HG03280 (cell line): ENCODE data around the gene SCAMP5.

Experiments
- ATAC-seq: cut with Tn5 transposase; IDR thresholded peaks from one replicate; pipeline ENCODE4 v1.9.1; 2021; ENCODE audit warnings: mild to moderate bottlenecking, moderate library complexity; ENCODE audit not compliant: unreplicated experiment

Gene SCAMP5

DNA sequence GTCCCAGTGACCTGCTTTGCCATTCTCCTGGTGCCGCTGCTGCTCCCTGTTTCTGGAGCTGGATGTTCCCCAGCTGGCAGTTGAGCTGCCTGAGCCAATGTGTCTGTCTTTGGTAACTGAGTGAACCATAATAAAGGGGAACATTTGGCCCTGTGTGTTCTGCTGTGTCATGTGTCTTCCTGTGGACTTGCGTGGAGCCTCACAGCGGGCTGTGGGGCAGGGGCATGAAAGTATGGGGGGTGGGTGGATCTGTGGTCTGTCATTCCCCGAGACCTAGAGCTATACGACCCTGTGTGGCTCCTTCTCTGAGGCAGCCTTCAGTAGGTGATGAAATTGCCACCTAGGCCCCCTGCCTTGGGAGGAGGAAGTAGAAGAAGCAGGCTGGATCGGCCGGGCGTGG, 26.0 kb downstream of the SCAMP5 start:
- no peak for ATAC-seq

DNA sequence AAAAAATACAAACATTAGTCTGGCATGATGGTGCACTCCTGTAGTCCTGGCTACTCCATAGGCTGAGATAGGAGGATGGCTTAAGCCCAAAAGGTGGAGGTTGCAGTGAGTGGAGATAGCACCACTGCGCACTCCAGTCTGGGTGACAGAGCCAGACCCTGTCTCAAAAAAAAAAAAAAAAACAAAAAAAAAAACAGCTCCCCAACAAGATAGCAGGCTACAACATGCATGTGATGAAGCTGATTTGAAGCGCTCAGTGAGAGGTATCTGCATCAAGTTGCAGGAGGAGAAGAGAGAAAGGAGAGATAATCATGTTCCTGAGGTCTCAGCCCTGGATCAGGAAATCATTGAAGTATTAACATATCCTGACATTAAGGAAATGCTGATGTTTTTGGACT, 27.4 kb downstream of the SCAMP5 start:
- ATAC-seq: no peak

GRCh38 chr15:75023181-75023871, 28.0 kb downstream of the SCAMP5 start, which contains the start of gene PPCDC:
PPCDC (plus strand) TSS chr15:75023590; CDS start chr15:75028319, 4,729 bp downstream.
- peak; percentile 97 for ATAC-seq

- ATAC-seq: no peak
Observed at GRCh38 chr15:75023872-75024636, 28.7 kb downstream of the SCAMP5 start.

GRCh38 chr15:75025107-75025506, 29.7 kb downstream of the SCAMP5 start:
- ATAC-seq: no peak

- ATAC-seq: no peak
Observed at GRCh38 chr15:75025548-75026260, 30.3 kb downstream of the SCAMP5 start.

DNA sequence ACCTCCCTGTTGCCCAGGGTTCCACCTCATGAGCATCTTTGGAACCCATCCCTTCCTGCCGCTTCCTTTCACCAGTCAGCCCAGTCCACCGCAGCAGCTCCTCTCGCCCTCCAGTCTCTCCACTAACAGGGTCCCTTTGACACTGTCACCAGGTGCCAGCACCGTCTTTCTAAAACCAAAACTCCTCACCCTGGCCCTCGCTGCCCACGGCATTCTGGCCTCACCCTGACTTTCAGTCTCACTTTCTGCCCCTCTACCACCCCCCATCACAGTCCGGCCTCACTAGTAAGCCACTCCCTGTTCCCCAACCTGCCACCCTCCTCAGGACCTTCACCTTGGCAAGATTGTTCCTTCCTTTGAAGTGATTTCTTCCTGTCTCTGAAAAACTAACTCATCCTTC, 32.2 kb downstream of the SCAMP5 start:
- no peak for ATAC-seq

DNA sequence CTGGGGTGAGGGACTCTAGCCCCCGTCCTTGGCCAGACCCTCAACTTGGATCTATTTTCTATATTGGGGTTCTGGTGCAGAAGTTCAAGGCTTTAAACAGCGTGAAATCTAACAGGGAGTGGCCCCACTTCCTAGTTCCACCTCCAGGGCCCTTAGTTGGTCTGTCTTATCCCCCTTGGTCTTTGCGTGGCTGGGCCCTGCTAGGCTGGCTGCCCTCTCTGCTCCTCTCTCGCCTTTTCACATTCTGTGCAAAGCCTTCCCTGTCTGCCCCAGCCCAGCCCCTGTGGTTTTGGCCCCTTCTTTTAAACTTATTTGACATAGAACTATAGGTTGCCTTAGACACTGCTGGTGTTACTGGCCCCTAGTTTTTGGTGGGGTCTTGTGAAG, 33.6 kb downstream of the SCAMP5 start:
- no peak for ATAC-seq

GRCh38 chr15:75029378-75030022, 34.1 kb downstream of the SCAMP5 start:
- peak; percentile 60 for ATAC-seq

GRCh38 chr15:75030023-75030413, 34.7 kb downstream of the SCAMP5 start:
- ATAC-seq: no peak

DNA sequence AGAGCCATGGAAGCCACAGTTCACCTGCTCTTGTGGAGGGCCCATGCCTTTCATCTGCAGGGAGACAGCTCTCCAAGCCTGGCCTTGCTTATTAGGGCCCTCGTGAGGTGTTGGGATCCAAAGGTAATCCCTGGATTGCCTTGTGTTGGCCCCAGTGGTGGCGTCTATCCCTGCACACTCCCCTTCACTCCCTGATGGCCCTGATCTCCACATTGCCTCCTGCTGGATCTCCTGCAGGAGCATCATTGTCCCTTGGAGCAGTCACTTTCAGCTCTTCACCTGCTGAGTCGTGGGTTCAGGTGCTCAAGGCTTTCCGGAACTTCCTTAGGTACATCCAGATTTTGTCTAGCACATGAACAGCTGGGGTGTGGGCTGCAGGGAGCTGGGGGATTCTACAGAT, 35.1 kb downstream of the SCAMP5 start:
- no peak for ATAC-seq

DNA sequence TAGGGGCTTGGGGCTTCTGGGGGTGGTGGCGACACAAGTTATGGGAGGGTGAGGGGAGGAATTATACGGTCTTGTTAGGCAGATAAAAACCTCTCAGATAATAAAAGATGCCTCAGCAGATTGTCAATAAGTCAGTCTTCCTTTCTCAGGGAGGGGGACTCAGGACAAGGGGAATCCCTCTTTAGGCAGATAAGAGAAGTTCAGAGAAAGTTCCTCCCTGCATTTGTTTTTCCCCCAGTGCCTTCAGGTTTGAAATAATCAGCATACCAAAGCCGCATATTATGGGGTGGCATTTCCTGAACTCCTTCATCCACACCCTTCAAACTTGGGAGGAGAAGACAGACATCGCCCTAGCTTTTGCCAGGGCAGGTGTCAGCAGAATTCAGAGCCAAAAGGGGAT, 36.5 kb downstream of the SCAMP5 start:
- no peak for ATAC-seq

DNA sequence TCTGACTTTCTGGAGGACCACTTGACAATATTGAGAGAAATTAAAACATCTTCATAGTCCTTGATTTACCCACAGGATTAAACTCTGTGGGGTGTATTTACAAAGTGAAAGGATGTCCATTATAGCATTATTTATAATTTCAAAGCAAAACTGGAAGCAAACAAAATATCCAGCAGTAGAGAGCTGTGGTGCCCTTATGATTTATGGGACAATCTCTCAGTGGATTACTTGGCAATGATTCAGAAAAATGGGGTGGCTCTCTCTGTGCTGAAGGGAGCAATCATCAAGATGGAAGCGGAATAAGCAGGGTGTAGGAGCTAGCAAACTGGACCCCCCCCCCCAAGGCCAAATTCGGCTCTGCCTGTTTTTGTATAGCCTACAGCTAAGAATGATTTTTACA, 37.0 kb downstream of the SCAMP5 start:
- no peak for ATAC-seq

DNA sequence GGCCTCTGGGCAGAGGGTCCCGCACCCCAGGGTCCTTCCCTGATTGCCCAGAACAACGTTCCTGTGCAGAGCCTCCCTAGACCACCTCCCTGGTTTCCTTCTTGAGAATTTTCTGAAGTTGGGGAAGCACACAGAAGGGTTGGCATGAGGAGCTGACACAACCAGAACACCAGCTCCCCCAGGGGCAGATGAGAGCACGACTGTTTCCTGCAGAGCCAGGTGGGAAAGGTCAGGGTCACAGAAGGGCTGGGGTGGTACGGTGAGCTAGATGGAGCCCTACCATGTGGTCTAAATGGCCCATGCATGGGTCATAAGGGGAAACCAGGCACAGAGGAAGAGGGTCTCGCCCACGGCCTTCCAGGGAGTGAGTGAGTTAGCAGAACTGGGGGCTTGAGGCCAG, 38.4 kb downstream of the SCAMP5 start:
- no peak for ATAC-seq

DNA sequence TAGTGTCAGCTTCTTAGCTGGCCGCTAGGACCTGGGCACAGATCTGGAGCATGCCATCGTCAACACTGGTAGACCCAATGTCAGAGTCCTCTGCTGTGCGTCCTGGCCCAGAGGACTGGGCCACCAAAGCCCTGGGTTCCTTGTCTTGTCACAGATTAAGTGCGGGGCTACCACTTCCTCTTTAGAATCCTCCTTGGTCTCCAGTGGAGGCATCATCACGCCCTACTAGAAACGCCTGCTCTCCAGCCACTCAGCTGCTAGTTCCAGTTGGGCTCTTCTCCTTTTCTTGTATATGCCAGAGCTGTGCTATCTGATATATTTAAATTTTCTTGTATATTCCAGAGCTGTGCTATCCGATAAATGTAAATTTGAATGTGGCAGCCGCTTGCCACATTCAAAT, 39.3 kb downstream of the SCAMP5 start:
- ATAC-seq: no peak

GRCh38 chr15:75036212-75036616, 40.9 kb downstream of the SCAMP5 start:
- ATAC-seq: no peak

DNA sequence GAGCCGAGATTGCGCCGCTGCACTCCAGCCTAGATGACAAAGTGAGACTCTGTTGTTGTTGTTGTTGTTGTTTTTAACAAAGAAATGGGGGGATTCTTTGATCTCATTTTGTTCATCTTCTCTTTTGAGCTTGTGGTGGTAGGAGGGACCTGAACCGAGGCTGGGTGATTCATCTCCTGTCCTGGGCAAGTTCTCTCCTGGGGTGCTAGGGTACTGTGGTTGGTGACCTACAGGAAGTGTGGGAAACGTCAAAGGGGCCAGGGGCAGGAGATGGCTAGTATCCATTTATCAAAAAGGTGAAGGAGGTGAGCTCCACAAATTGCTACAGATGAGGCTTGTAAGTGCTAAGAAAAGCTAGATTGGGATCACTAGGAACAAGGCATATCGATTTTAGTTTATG, 42.3 kb downstream of the SCAMP5 start:
- no peak for ATAC-seq

GRCh38 chr15:75038231-75038630, 42.9 kb downstream of the SCAMP5 start:
- ATAC-seq: no peak

- peak; percentile 71 for ATAC-seq
Observed at GRCh38 chr15:75042730-75043508, 47.6 kb downstream of the SCAMP5 start.

- ATAC-seq: peak; percentile 26
Observed at GRCh38 chr15:75043509-75044257, 48.3 kb downstream of the SCAMP5 start.
